Occipital lobe (tissue), 2 donors: ENCODE results near the gene SLC1A5. TPM values are rescaled to one million over a fixed set of nuclear protein-coding genes. Genes with fewer than 3 reads are reported as not detected.
"Not testable (repeated sequence)": the region's sequence is repeated elsewhere in the genome, so short reads cannot be mapped to it uniquely, and the experiment has no call there.

ENCODE experiments used
- DNase-seq: peaks from one replicate; lab custom pipeline; 2025; lab: John Stamatoyannopoulos, UW
- total RNA-seq: library from RNA; depleted of rRNA; stranded (reverse); fragments of >200 nt; gene quantifications from one replicate; pipeline ENCODE4 v1.2.3, GENCODE V29; 2014

The SLC1A5 gene
- total RNA-seq, 1 donor from 2014 or later: 3.3 TPM

- no peak for DNase-seq
These were observed 13.8 kb upstream of the SLC1A5 start for GRCh38 chr19:46802152-46802551.

GRCh38 chr19:46798713-46799112 is 10.3 kb upstream of the SLC1A5 start:
- DNase-seq: no peak

GRCh38 chr19:46797881-46798280 is 9.5 kb upstream of the SLC1A5 start:
- no peak for DNase-seq

DNA sequence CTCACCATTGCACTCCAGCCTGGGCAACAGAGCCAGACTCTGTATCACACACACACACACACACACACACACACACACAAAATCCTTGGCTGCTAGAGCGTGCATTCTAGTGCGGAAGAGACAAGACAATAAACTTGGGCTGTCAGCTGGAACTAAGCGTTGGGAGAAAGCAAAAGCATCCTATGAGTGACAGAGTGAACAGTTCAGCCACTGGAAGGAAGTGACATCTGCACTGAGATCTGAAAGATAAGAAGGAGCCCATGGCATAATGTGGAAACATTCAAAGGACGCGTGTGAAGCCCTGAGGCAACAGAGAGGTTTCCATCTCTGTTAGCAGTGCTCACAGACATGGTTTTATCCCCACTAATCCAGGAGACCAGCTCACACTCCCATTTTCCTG is 3.5 kb upstream of the SLC1A5 start:
- DNase-seq: no peak

DNA sequence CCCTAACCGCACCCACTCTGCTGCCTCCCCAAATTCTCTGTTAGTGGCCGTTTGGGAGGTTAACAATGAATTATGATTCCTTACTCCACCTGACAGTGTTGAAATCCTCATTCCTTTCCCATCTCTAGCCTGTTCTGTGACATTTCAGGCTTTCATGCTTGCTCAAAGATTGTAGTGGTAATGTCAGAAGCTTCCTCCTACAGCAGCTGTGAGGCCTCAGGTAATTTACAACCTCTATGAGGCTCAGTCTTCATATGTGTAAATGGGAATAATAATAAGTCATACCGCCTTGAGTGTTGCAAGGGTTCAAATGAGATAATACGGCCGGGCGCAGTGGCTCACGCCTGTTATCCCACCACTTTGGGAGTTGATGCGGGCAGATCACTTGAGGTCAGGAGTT is 977 bp upstream of the SLC1A5 start:
- no peak for DNase-seq

- no peak for DNase-seq
These were observed 559 bp upstream of the SLC1A5 start for GRCh38 chr19:46788968-46789338.

DNA sequence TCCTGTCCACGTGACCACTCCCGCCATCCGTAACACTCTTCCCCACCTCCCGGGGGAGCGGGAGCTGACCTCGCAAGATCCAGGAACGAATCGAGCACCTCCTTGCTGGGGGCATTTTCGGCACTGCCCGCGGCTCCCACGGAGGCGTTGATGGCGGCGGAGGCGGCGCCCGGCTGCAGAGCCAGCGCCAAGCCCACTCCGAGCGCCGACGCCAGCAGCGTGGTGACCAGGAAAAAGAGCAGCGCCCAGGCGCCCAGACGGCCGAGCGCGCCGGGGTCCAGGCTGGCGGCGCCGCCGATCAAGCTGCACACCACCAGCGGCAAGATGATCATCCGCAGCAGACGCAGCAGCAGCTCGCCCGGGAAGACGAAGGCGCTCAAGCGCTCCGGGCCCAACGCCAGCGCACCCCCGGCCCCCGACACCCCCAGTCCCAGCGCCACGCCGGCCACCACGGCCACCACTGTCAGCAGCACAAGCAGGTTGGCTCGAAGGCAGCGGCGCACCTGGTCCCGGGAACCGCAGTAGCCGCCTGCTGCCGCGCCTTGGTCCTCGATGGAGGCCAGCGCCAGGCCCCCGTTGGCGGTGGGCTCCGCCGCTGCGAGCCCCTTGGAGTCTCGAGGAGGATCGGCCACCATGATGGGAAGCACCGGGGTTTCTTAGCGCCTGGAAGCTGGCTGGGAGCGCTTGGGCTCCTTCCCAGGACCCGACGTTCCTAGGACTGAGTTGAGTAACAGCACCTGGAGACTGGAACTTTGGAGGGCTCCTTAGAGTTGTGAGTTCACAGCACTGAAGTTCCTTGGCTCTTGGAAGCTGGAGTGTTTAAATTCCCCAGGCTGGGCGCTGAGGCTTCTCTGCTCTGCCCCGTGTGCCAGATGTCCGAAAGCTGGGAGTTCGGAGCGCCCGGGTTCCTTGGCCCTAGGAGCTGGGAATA is 798 bp downstream of the SLC1A5 start:
- DNase-seq: no peak

GRCh38 chr19:46787040-46787330 is 1.4 kb downstream of the SLC1A5 start:
- no peak for DNase-seq

DNA sequence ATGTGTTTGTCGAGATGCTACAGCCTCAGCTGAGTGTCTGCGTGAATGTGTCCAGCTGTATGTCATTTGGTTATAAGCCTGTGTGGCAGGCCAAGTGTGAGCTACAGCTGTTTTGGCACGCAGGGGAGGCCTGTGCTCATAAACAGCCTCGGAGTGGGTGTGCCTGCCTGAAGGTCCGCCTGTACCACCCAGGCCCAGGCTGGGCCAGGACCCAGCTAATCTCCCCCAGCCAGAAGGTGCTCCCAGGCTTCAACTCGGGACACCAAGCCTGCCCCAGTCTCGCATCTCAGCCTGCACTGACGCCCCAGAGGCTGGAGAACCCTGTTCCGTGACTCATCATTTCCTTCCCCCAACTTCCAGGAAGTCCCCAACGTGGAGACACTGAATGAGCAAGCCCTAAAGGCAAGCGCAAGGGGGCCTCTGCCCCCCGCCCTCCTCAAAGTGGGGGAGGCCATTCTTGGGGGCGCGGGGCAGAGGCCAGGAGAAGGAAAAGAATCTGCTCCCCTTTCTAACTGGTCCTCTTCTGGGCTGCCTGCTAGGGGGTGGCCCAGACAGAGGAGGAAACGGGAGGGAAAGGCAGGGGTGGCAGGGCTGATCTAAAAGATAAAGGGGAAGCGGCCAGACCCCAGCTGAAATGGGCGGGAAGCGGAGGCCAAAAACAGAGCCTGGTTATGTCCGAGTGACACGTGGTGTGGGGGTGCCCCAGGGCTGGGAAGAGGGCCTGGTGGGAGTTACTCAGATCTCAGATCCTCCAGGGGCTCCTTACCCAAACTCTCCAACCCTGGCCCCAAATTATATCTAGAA is 2.0 kb downstream of the SLC1A5 start:
- no peak for DNase-seq

- DNase-seq: no peak
These were observed 2.5 kb downstream of the SLC1A5 start for GRCh38 chr19:46785980-46786235.

DNA sequence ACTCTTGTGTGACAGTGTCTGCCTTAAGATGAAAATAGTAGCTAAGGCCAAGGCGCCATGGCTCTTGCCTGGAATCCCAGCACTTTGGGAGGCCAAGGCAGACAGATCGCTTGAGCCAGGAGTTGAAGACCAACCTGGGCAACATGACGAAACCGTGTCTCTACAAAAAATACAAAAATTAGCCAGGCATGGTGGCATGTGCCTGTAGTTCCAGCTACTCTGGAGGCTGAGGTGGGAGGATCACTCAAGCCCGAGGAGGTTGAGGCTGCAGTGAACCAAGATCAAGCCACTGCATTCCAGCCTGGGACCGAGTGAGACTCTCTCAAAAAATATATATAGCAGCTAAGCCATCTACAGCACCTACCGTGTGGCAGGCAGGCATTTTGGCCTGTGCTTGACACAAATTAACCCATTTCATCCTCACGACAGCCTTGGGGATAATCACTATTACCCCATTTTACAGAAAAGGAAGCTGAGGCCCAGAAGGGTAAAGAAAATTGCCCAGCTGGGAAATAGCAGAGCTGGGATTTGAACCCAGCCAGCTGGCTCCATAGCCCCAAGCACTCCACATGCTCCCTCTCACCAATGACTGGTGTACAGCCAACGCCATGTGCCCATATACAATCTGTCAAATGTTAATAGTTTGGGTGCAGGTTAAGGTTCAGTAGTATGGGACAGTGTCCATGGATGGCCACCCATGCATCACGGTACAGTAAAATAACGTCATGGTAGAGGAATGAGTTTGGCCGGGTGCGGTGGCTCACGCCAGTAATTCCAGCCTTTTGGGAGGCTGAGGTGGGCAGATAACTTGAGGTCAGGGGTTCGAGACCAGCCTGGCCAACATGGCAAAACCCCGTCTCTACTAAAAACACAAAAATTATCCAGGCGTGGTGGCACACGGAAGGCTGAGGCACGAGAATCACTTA is 3.1 kb downstream of the SLC1A5 start:
- no peak for DNase-seq

GRCh38 chr19:46784262-46785053 is 3.9 kb downstream of the SLC1A5 start:
- DNase-seq: no peak

DNA sequence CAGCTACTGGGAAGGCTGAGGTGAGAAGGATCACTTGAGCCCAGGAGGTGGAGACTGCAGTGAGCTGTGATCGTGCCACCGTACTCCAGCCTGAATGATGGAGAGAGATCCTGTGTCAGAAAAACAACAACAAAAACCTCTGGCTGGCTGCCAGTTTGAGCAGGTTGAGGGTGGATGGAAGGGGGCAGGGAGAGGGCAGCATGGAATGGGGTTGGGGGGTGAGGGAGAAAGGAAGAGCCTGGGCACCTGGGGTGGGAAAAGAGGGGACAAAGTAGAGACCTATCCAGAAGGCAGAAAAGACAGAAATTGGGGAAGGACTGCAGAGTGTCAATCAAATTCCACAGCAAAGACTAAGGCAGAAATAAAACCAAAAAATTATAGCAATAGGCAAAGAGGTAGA is 4.7 kb downstream of the SLC1A5 start:
- no peak for DNase-seq

DNA sequence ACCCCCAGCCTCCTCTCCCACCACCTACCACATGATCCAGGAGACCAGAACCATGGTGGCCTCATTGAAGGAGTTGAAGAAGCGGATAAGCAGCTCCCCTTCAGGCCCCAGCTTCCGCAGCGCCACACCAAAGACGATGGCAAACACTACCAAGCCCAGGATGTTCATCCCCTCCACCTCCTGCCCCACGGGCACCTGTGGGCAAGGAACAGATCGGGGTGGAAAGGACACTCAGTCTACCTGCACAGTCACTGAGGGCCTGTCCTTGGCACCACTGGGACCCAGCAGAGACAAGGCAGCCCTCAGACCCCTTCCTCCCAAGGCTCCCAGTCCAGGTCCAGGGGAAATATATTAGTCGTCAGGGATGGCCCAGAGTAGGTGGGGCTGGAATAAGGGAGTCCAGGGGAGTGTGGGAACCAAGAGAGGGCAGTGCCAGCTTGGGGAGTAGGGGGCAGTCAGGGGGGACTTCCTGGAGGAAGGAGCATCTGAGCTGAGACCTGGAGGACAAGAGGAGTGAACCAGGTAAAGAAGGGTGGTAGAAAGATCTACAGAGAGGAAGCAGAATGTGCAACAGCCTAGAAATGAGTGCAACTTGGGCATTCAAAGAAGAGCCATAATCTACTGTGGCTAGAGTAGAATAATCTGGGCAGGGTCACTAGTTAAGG is 5.9 kb downstream of the SLC1A5 start:
- no peak for DNase-seq

DNA sequence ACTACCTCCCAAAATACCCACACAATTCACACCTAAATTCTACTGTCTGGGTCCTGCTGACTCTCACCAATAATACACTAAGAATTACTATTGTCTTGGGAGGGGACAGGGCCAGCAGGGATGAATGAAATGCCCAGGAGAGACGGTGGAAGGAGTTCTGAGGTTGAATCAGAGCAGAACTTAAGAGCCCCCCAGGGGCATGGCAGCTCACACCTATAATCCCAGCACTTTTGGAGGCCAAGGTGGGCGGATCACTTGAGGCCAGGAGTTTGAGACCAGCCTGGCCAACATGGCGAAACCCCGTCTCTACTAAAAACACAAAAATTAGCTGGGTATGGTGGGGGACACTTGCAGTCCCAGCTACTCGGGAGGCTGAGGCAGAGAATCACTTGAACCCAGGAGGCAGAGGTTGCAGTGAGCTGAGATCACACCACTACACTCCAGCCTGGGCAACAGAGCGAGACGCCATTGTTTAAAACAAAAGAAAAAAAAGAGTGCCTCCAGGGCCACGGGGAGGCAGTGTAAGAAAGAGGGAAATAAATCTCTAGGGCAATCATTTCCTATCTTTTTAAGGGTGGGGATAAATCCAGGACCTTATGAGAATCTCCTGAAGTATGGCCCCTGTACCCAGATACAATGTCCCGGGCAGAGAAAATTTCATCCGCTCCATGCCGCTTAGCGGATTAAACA is 10.3 kb downstream of the SLC1A5 start:
- DNase-seq: not testable (repeated sequence)

- no peak for DNase-seq
These were observed 11.2 kb downstream of the SLC1A5 start for GRCh38 chr19:46776927-46777911.

- DNase-seq: no peak
These were observed 12.6 kb downstream of the SLC1A5 start for GRCh38 chr19:46775642-46776258.

DNA sequence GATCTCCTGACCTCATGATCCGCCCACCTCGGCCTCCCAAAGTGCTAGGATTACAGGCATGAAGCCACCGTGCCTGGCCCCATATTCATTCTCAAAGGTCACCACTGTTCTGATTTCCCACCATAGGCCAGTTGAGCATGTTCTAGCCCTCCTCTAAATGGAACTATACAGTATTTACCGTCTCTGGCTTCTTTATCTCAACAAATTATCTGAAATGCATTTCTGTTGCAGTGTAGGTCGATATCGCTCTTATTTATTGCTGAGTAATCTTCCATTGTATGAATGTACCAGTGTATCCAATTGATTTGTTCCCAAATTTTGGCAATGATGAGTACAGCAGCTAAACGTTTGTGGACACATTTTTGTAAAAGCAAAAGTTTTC is 15.4 kb downstream of the SLC1A5 start:
- DNase-seq: no peak
